Fibroblast of lung (primary cell): Measurements from ENCODE around the gene CHMP2A.

ENCODE experiments used
- EZH2 ChIP-seq: IDR thresholded peaks from 2 replicates; pipeline ENCODE4 v1.5.1; 2012; ENCODE audit warnings: low read length, control low read depth, mild to moderate bottlenecking; ENCODE audit errors: missing control alignments
- TF ChIP-seq, protein P1 (sequence below), 2 donors: IDR thresholded peaks in 1 of 2; conservative IDR thresholded peaks in 1 of 2; 1 replicate in 1 of 2; 2 replicates in 1 of 2; pipeline ENCODE4 v1.5.1; 2011 to 2012; ENCODE audit warnings: low read length in 2 of 2, control low read depth in 1 of 2, inconsistent platforms in 1 of 2, low read depth in 1 of 2, mild to moderate bottlenecking in 1 of 2

DNA sequence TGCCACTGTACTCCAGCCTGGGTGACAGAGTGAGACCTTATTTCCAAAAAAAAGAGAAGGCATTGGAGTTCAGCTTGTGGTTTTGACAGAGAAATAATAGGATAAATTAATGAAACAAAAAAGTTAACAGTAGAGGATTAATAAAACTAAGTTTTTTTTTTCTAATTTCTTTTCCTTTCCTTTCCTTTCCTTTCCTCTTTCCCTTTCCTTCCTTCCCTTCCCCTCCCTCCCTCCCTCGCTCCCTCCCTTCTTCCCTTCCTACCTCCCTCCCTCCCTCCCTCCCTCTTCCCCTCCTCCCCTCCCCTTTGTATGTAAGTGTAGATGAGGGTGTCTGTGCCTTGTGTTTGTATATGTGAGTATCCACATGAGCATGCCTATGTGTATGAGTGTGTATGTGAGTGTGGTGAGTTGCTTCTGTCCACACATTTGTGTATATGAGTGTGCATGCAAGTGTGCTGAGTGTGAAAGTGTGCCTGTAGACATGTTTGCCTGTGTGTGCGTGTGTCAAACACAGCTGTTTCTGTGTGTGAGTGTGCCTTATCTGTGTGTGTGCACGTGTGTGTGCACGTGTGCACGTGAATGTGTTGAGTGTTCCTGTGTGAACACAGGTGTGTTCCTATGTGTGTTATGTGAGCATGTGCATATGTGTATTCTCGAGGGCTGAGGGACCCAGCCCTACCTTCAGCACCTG, 30.7 kb upstream of the CHMP2A start:
- no peak for TF ChIP-seq EZH2
- TF ChIP-seq, protein P1, sequence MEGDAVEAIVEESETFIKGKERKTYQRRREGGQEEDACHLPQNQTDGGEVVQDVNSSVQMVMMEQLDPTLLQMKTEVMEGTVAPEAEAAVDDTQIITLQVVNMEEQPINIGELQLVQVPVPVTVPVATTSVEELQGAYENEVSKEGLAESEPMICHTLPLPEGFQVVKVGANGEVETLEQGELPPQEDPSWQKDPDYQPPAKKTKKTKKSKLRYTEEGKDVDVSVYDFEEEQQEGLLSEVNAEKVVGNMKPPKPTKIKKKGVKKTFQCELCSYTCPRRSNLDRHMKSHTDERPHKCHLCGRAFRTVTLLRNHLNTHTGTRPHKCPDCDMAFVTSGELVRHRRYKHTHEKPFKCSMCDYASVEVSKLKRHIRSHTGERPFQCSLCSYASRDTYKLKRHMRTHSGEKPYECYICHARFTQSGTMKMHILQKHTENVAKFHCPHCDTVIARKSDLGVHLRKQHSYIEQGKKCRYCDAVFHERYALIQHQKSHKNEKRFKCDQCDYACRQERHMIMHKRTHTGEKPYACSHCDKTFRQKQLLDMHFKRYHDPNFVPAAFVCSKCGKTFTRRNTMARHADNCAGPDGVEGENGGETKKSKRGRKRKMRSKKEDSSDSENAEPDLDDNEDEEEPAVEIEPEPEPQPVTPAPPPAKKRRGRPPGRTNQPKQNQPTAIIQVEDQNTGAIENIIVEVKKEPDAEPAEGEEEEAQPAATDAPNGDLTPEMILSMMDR (conservative IDR thresholded peaks at IDR 0.05 in 1 of 2, IDR thresholded peaks at IDR 0.05 in 1 of 2; ENCODE audit: low read depth in 1 of 2, low read length in 2 of 2) = no peak
